Measurements from ENCODE around the gene HAX1. TPM values are rescaled to one million over a fixed set of nuclear protein-coding genes. Genes with fewer than 3 reads are reported as not detected.
A peak's percentile ranks its signal among the peaks of the same experiment; 100 is the strongest.

Gene HAX1
- total and polyA plus RNA-seq, 8 donors: 36.7 to 96.2 (median 54.5) TPM

DNA sequence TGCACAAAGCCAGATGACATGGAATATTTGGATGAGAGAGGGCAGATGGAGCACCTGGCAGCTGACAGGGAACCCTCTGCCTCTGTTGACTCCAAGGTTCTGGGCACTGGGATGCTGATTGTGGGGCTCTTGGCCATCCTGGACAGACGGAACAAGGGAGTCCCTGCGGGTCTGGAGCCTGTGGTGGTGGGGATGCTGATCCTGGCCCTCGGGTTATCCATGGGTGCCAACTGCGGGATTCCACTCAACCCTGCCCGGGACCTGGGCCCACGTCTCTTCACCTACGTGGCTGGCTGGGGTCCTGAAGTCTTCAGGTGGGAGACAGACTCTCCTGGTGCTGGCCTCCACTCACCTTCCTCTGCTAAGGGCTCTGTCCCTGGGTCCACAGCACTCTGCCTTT, 51.1 kb downstream of the HAX1 start:
- Histone ChIP-seq H3K4me3 (no peak overlapping the region), H3K36me3 (no peaks in the 10 kb centered on the region), H3K27ac (no peak overlapping the region), H3K27me3 (no peaks in the 10 kb centered on the region), H3K4me1 (peaks cover 0 to 16% (median 0%) of the 10 kb centered on the region in 3 donors), H3K9me3 (no peaks in the 10 kb centered on the region)
- no peak for TF ChIP-seq CTCF (IDR thresholded peaks at IDR 0.05)
- ATAC-seq (no peak), FAIRE-seq (no peak), DNase-seq (peak in 1 of 6 donors; percentile 47)
- 60 to 70% methylated on average over 7 of the region's 7 CpGs for WGBS, 2 donors
- intact Hi-C loops (cut with DNase I): no loop called here

GRCh38 chr1:154324241-154324640, 51.8 kb downstream of the HAX1 start:
- Histone ChIP-seq H3K9me3 (no peaks in the 10 kb centered on the region), H3K4me1 (peaks cover 0 to 16% (median 4%) of the 10 kb centered on the region in 3 donors), H3K27ac (no peak overlapping the region), H3K27me3 (no peaks in the 10 kb centered on the region), H3K4me3 (no peak overlapping the region), H3K36me3 (no peaks in the 10 kb centered on the region)
- FAIRE-seq (no peak), DNase-seq (no peak), ATAC-seq (no peak)
- intact Hi-C loops (cut with DNase I): no loop called here
- 68 to 79% methylated on average over 2 of the region's 2 CpGs for WGBS, 2 donors
- no peak for TF ChIP-seq CTCF (IDR thresholded peaks at IDR 0.05)

GRCh38 chr1:154324669-154325582, 52.5 kb downstream of the HAX1 start, which contains the start of gene ATP8B2:
Gene ATP8B2, plus strand, starts transcription at chr1:154325525. Its CDS starts 2,617 bp downstream, at chr1:154328142.
- Histone ChIP-seq H3K27ac (peak within 1 kb of the TSS in 2 of 4 donors; percentile 52 to 53), H3K36me3 (no peaks in the 10 kb centered on the region), H3K27me3 (no peaks in the 10 kb centered on the region), H3K4me1 (peaks cover 0 to 16% (median 4%) of the 10 kb centered on the region in 3 donors), H3K4me3 (peak within 1 kb of the TSS; percentile 45 to 62 (median 54)), H3K9me3 (no peaks in the 10 kb centered on the region)
- DNase-seq (peak; percentile 58 to 88 (median 77)), ATAC-seq (peak; percentile 54 to 80 (median 73)), FAIRE-seq (no peak)
- intact Hi-C loops (cut with DNase I): no loop called here
- peak; percentile 81 to 88 (median 86) for TF ChIP-seq CTCF (IDR thresholded peaks at IDR 0.05)
- 0 to 1% methylated on average over 48 to 56 of the region's 56 CpGs for WGBS, 2 donors

Other genes starting within 250 kb of the HAX1 start
- gene NUP210L, start 117.6 kb upstream of the HAX1 start, total RNA-seq: under 1 TPM in 3 of 6 donors, not detected in 3; 0.04 to 0.06 (median 0.06) TPM
- gene NUP210L, start 117.6 kb upstream of the HAX1 start, polyA plus RNA-seq: under 1 TPM in 1 of 2 donors, not detected in 1; 0.02 TPM
- gene TPM3, start 80.5 kb upstream of the HAX1 start, total RNA-seq: 100 to 1,000 TPM in 2 of 6 donors, 10 to 100 TPM in 4; 49.0 to 158 (median 90.2) TPM
- gene TPM3, start 80.5 kb upstream of the HAX1 start, polyA plus RNA-seq: 100 to 1,000 TPM in 1 of 2 donors, 10 to 100 TPM in 1; 47.7 to 116 TPM
- not detected for gene CFAP141, start 66.3 kb upstream of the HAX1 start, total RNA-seq
- under 1 TPM in 1 of 2 donors, not detected in 1; 0.52 TPM for gene CFAP141, start 66.3 kb upstream of the HAX1 start, polyA plus RNA-seq
- 10 to 100 TPM; 32.7 to 69.8 (median 46.9) TPM for gene UBAP2L, start 51.7 kb upstream of the HAX1 start, total RNA-seq
- 10 to 100 TPM; 50.5 to 58.1 TPM for gene UBAP2L, start 51.7 kb upstream of the HAX1 start, polyA plus RNA-seq
- gene AQP10, start 48.5 kb downstream of the HAX1 start, total RNA-seq: under 1 TPM in 1 of 6 donors, not detected in 5; 0.09 TPM
- under 1 TPM in 1 of 2 donors, not detected in 1; 0.07 TPM for gene AQP10, start 48.5 kb downstream of the HAX1 start, polyA plus RNA-seq
- gene ATP8B2, start 52.9 kb downstream of the HAX1 start, total RNA-seq: 10 to 100 TPM in 1 of 6 donors, 1 to 10 TPM in 5; 3.7 to 14.4 (median 6.1) TPM
- 1 to 10 TPM; 6.2 to 9.9 TPM for gene ATP8B2, start 52.9 kb downstream of the HAX1 start, polyA plus RNA-seq
- 10 to 100 TPM in 2 of 6 donors, 1 to 10 TPM in 4; 2.2 to 12.9 (median 7.1) TPM for gene IL6R, start 132.7 kb downstream of the HAX1 start, total RNA-seq
- gene IL6R, start 132.7 kb downstream of the HAX1 start, polyA plus RNA-seq: 10 to 100 TPM in 1 of 2 donors, 1 to 10 TPM in 1; 4.3 to 10.3 TPM
- gene TDRD10, start 229.6 kb downstream of the HAX1 start, total RNA-seq: under 1 TPM; 0.13 to 0.84 (median 0.35) TPM
- 1 to 10 TPM; 2.9 to 4.7 TPM for gene TDRD10, start 229.6 kb downstream of the HAX1 start, polyA plus RNA-seq
- 1 to 10 TPM; 1.0 to 2.7 (median 1.8) TPM for gene SHE, start 229.8 kb downstream of the HAX1 start, total RNA-seq
- 1 to 10 TPM; 3.0 to 7.3 TPM for gene SHE, start 229.8 kb downstream of the HAX1 start, polyA plus RNA-seq